ENCODE results near the gene GSTO2.

The GSTO2 gene

GRCh38 chr10:104259456-104259855, 9.5 kb upstream of the GSTO2 start:
- no peak for TF ChIP-seq CTCF (IDR thresholded peaks at IDR 0.05; ENCODE audit: low read depth, low read length)
- no peak for DNase-seq (ENCODE audit: extremely low read depth, low read depth)

- no peak for TF ChIP-seq CTCF (IDR thresholded peaks at IDR 0.05; ENCODE audit: low read depth, low read length)
- no peak for DNase-seq (ENCODE audit: extremely low read depth, low read depth)
Observed at GRCh38 chr10:104259999-104260774, 8.8 kb upstream of the GSTO2 start.

GRCh38 chr10:104260775-104261115, 8.2 kb upstream of the GSTO2 start:
- TF ChIP-seq CTCF (IDR thresholded peaks at IDR 0.05; ENCODE audit: low read depth, low read length): no peak
- DNase-seq (ENCODE audit: extremely low read depth, low read depth): no peak

GRCh38 chr10:104262055-104262454, 6.9 kb upstream of the GSTO2 start:
- no peak for TF ChIP-seq CTCF (IDR thresholded peaks at IDR 0.05; ENCODE audit: low read depth, low read length)
- no peak for DNase-seq (ENCODE audit: extremely low read depth, low read depth)

GRCh38 chr10:104264783-104265182, 4.2 kb upstream of the GSTO2 start:
- no peak for DNase-seq (ENCODE audit: extremely low read depth, low read depth)
- TF ChIP-seq CTCF (IDR thresholded peaks at IDR 0.05; ENCODE audit: low read depth, low read length): no peak

- no peak for DNase-seq (ENCODE audit: extremely low read depth, low read depth)
- TF ChIP-seq CTCF (IDR thresholded peaks at IDR 0.05; ENCODE audit: low read depth, low read length): no peak
Observed at GRCh38 chr10:104267721-104268404, 1.1 kb upstream of the GSTO2 start.

GRCh38 chr10:104268405-104268712, 625 bp upstream of the GSTO2 start:
- DNase-seq (ENCODE audit: extremely low read depth, low read depth): no peak

More at GRCh38 chr10:104268405-104268712, 625 bp upstream of the GSTO2 start:
- TF ChIP-seq CTCF (IDR thresholded peaks at IDR 0.05; ENCODE audit: low read depth, low read length): no peak

Data from AG09319 (cell line).